Vagina (tissue), 2 donors: ENCODE measurements around the gene RNH1.

Source experiments
- POLR2A ChIP-seq, 2 donors: fragments of 450-650 bp; IDR thresholded peaks; one replicate each; pipeline ENCODE4 v1.6.1; 2017; ENCODE audit warnings: antibody characterized with exemption in 2 of 2, mild to moderate bottlenecking in 2 of 2, moderate library complexity in 2 of 2
- TF ChIP-seq, protein P1 (sequence below), 3 experiments: fragments of 450-650 bp in 2 of 3; fragments of 200-600 bp in 1 of 3; sonication (generic) in 1 of 3; IDR thresholded peaks; one replicate each; pipeline ENCODE4 v1.5.1; 2017 to 2019; ENCODE audit warnings: antibody characterized with exemption in 3 of 3, mild to moderate bottlenecking in 2 of 3, moderate library complexity in 2 of 3

DNA sequence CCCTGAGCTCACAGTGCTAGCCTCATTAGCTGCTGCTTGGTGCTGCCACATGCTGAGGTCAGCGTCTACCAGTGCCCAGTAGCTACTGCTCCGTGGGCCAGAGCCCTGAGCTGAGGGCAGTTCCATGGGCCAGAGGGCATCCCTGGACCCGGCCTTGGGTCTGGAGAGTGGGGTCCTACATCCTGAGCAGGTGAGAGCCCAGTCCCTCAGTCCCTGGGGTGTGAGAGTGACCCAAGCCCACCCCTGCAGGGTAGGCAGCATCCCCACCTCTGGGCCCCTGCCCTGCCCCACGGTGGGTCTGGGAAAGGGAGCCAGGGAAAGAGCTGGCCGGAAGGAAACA, 43.7 kb upstream of the RNH1 start:
- TF ChIP-seq, protein P1, sequence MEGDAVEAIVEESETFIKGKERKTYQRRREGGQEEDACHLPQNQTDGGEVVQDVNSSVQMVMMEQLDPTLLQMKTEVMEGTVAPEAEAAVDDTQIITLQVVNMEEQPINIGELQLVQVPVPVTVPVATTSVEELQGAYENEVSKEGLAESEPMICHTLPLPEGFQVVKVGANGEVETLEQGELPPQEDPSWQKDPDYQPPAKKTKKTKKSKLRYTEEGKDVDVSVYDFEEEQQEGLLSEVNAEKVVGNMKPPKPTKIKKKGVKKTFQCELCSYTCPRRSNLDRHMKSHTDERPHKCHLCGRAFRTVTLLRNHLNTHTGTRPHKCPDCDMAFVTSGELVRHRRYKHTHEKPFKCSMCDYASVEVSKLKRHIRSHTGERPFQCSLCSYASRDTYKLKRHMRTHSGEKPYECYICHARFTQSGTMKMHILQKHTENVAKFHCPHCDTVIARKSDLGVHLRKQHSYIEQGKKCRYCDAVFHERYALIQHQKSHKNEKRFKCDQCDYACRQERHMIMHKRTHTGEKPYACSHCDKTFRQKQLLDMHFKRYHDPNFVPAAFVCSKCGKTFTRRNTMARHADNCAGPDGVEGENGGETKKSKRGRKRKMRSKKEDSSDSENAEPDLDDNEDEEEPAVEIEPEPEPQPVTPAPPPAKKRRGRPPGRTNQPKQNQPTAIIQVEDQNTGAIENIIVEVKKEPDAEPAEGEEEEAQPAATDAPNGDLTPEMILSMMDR (IDR thresholded peaks at IDR 0.05) = no peak
- no peak for TF ChIP-seq POLR2A (IDR thresholded peaks at IDR 0.05)
